GM19455 (cell line): Measurements from ENCODE around the gene GULP1.
A peak's percentile ranks its signal among the peaks of the same experiment; 100 is the strongest.

Source experiments
- ATAC-seq: cut with Tn5 transposase; IDR thresholded peaks from one replicate; pipeline ENCODE4 v1.9.1; 2021; ENCODE audit not compliant: unreplicated experiment

The GULP1 gene

DNA sequence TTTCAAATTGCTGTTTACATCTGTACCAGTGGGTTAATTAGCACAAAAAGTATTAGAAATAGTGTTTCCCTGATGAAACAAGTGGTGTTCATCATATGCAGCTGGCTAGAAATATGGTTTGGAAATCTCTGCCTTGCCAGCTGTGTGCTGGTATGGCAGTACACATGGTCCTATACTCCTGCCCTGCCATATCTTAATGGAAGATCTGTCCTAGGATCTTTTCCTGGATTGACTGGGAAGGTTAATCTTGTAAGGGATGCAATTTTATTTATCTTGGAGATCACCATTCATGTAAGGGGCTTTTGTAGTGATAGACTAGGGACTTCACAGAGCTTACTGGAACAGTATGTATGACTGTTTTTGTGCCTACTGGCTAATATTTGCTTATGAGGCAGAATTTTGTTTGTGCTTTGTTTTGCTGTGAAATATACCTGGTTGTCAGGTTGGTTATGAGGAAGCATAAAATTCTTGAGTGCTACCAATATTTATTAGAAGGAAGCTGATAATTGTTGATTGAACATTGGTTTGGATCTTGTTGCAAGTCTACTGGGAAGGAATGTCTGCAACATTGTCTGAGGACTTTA is 73.5 kb downstream of the GULP1 start:
- no peak for ATAC-seq

DNA sequence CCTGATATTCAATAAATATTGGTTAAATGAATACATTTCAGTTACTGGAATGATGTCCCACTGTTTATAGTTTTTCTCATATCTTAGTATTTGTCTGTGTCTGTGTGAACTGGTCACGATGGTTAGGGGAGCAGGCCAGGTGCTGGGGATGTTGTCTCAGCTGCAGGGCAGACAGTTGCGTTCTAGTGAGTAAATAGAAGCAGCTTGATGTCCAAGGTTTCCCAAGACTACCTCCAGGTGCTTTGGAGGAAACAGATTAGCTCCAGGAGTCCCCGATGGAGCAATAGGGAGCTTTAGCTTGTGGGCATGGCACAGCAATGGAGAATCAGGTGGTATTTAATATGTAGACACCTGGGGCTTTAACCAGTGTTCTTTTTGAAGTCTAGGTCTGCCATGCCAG is 75.5 kb downstream of the GULP1 start:
- ATAC-seq = no peak

DNA sequence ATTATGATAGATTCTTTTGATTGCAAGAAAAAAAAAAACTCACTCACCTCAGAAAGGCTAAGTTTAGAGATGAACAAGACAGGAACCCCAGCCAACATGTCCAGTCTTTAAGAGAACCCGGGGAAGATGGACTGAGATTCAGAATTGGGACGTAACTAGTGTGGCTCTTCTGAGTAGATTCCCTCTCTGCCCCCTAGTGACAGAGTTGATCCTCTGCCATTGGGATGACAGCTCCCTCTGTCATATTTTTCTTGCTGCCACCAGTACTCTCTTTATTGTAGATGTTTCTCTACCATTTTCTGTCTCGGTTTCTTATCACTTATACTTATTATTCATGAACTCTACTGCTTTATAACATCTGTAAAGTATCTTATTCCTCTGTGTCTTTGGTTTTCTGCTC is 77.7 kb downstream of the GULP1 start:
- peak; percentile 72 for ATAC-seq

DNA sequence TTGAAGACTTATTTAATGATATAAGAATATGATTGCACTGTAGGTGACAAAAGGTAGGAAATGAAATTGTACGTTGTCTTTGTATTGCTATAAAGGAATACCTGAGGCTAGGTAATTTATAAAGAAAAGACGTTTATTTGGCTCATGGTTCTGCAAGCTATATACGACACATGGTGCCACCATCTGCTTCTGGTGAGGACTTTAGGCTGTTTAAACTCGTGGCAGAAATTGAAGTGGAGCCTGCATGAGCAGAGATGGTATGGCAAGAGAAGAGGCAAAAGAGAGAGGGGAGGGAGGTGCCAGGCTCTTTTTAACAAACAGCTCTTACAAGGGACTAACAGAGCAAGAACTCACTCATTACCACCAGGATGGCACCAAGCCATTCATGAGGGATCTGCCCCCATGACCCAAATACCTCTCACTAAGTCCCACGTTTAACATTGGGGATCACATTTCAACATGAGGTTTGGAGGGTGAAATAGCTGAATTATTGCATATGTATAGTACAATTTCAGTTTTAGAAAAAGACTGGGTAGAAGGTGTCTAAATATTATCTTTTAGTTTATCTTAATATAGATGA is 86.8 kb downstream of the GULP1 start:
- no peak for ATAC-seq

DNA sequence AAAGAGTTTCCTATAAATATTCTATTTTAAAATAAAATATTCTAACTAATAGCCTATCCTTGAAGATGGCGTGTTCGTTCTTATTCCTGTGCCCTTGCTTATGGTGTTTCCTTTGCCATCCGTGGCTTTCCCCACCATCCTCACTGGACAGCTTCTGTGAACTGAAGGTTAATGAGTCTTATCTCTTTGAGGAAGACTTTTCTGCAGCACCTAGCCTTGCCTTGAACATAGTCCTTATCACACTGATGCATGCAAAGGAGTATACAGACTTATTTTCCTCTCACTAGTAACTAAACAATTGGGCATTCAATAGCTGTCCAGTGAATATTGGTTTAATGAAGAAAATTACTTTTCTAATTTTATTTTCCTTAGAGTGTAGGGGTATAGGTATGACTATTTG is 88.1 kb downstream of the GULP1 start:
- no peak for ATAC-seq

DNA sequence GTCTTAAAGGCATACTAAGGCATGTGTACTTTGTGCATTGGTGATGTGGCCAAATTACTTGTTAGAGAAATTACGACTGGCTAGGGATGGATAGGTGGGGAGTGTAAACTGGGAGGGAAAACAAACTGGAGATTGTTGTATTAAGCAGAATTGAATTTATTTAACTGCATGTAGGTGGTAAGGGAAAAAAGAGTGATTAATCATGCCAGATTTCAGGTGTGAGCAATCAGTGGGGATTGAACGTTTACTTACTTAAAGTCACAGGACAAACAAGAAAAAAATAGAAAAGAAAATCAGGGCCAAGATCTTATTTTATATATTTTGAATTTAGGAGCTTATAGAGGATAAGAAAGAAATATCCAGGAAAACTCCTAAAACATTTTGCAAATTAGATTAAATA is 88.6 kb downstream of the GULP1 start:
- no peak for ATAC-seq

DNA sequence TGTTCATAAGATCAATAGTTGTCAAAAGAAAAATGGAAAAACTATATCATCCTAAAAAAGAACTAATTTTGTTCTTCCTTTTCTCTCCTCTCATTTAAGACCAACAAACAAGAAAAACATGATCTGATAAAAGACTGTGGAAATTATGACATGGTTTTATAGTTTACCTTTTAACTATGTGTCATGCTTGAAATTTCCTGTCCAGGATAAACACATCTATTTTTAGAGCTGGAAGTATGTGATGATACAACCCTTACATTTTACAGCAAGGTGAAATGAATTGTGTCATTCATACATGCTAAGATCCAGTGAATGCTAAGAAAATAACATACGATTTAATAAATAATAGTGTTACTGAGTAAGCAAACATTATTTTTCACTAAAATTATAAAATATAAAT is 89.9 kb downstream of the GULP1 start:
- ATAC-seq = no peak

DNA sequence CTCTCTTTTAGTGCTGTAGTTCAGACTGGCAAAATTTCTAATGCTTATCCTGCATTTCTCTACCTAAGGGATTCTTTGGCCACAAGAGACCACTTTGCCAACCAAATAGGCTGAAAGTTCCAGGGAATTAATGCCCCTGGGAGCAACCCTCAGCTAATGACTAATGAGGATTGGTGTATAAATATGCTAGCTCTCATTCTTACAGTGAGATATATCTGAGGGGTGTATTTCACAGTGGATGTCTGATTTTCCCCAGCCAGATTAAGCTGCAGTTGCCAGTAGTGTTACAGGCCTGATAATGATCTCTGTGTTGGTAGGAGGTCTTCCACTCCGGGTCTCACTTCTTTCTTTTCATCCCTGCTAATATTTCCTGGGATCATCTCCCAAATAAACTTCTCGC is 90.4 kb downstream of the GULP1 start:
- no peak for ATAC-seq

DNA sequence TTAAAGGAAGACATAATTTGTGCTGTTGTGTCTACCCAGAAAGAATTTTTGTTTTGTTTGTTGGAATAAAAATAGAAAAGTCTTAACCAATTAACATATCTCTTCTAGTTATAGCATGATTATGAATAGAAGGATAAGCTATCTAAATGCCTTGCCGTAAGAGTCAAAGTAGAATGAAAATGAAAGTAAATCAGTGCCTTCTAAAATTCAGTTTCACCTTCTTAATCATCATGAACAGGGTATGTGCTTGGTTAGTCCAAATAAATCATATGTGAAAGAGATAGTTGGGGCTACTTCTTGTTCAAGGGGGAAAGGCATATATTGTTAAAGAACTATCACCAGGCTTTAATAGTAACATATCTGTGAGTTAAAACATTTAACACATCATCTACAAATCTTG is 91.5 kb downstream of the GULP1 start:
- ATAC-seq = no peak

DNA sequence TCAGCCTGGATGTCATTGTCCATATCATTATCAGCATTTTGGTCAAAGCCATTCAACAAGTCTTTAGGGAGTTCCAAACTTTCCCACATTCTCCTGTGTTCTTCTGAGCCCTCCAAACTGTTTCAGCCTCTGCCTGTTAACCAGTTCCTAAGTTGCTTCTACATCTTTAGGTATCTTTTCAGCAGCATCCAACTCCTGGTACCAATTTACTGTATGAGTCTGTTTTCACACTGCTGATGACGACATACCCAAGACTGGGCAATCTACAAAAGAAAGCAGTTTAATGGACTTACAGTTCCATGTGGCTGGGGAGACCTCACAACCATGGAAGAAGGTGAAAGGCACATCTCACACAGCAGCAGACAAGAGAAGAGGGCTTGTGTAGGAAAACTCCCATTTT is 94.2 kb downstream of the GULP1 start:
- no peak for ATAC-seq

DNA sequence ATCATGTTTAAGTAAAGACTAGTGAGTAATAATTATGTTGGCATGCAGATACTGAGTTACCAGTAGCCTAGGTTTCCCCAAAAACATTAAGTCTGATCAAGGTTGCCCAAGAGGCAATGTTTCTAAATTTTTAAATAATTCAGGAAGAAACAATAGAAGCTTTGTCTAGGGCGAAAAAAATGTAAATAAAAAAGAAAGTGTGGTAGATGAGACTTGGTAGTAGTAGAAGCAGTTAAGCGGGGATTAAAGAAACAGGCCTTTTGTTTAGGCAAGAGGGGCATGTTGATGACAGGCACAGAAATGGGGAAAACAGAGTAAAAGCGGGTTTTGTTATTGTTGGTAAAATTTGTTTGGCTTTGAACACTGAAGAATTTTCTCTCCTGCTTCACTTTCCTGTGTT is 97.2 kb downstream of the GULP1 start:
- ATAC-seq = no peak

DNA sequence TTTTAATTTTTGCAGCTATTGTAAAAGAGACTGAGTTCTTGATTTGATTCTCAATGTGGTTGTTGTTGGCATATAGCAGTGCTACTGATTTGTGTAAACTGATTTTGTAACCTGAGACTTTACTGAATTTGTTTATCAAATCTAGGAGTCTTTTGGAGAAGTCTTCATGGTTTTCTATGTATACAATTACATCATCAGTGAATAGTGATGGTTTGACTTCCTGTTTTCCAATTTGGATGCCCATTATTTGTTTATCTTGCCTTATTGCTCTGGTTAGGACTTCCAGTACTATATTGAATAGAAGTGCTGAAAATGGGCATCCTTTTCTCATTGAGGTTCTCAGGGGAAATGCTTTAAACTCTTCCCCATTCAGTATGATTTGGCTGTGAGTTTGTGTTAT is 99.7 kb downstream of the GULP1 start:
- no peak for ATAC-seq

DNA sequence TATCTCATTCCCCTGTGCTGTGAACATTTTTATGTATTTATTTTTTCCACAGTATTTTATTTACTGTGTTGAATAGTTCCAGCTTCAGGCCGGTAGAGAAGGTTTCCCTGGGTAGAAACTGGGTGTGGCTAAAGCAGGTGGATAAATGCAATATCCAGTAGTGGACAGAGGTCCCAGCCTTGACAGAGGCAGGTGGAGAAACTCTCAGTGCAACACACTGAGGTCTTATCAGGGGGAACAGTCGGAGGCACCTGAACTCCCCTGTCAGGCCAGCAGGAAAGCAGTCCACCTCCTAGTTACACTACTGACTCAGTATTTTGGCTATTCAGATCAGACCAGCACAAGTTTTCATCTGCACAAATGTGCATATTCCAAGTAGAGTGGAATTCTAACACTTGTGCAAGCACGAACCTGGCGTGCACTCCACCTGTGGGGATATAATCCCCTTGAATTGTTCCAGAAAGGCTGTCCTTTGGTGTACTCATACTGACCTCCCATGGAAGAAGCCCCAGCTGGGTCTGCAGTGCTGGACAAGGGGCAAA is 103.3 kb downstream of the GULP1 start:
- ATAC-seq = no peak

DNA sequence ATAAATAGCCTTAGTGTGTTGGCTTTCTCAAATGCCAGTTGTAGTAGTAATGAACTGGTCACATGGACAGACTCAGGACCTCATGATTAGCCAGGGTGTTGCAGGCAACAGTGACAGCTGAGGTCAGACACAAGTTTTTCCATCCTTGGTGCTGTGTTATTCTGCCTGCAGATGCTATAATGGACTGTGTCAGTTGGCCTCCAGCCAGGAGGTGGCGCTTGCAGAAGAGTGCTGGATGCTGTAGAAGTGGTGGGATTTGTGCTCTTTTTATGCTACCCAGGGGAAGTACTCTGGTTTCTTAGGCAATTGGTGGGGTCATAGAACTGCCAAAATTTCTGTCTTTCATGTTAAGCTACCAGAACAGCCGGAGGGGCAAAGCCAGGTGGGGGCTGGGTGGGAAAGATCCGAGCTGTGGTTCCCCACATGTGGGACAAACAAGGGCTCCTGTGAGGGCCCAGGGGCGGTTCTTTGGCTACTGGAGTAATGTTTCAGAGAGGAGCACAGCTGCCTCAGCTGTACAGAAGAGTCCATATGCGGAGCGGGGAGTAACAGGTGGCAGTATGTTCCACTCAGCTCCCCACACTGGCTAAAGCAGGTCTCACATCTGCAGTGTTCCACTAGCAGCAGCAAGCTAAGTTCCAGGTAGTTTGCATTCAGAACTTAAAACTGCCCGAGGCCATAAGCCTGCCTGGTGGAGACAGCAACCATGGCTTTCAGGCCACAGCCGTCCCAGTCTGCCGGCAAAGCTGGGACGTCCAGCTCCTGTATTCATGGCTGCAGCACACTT is 104.4 kb downstream of the GULP1 start:
- no peak for ATAC-seq

DNA sequence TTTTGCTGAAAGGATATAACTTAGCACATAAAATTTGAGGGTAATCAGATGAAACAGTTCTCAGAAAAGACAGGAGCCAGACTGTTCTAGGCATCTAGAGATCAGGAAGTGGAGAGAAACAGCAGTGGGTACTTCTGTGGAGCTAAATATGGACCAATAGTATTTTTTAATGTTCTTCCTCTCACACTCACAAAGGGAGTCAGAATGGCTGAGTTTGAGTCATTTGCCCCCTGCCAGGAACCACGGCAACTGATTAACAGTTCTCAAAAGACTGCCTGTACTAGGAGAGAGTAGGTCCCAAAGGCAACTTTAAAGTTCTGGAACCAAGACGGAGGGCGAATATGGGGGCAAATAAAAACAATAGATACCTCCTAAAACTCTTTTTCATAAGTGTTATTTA is 107.5 kb downstream of the GULP1 start:
- ATAC-seq = no peak

DNA sequence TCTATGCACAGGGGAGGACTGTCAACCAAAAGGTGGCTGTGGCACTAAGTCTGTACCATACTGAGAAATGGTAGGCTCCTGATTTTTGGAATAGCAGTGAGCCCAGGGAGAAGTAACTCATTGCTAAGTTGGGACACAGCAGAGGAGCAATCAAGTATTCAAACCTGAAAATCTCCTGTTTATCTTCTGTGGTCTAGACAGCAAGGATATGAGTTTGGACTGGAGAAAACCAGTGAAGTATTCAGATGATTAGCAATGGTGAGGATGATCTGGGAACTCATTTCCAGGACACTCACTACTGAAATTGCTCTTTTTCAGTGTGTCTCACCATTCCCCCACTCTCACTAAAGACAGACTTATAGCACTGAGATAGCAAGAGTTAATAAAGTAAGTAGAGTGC is 112.0 kb downstream of the GULP1 start:
- no peak for ATAC-seq

DNA sequence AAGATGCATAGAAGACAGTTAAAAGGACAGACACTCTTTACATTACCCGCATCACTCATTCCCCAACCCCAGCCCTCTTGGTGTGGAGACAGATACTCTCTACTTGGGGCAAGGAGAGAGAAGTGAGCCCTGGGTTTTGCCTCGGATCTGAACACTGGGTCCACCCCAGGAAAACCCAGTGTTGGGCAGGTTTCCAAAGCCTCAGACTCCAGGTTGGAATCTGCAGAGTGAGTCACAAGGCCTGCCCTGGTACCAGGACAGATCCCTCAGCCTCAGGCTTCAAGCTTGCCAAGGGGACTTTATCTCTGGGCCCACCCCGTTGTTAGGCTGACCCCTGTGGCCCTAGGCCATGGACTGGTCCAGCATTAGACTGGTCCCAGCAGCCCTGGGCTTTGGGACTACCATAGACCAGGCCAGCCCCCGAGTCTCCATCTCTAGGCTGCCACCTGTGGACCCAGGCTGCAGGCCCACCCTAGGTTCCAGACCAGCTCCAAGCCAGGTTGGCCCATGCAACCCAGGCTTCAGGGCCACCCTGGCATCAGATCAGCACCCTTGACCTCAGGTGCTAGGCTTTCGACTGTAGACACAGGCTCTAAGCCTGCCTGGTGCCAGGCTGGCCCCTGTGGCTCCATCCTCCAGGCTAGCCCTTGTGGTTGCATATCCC is 112.8 kb downstream of the GULP1 start:
- ATAC-seq = no peak

DNA sequence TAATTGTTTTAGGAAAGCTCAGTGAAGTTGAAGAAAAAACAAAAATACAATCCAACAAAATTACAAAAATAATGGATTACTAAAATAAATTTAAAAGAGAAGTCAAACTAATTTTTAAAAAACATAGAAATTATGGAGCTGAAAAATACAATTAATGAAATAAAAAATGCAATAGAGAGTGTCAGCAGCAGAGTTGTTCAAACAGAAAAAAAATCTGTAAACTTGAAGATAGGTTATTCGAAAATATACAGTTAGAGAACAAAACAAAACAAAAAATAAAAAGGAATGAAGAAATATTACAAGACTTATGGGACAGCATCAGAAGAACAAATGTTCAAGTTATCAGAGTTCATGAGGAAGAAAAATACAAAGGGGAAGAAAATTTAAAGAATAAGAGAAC is 114.7 kb downstream of the GULP1 start:
- no peak for ATAC-seq

DNA sequence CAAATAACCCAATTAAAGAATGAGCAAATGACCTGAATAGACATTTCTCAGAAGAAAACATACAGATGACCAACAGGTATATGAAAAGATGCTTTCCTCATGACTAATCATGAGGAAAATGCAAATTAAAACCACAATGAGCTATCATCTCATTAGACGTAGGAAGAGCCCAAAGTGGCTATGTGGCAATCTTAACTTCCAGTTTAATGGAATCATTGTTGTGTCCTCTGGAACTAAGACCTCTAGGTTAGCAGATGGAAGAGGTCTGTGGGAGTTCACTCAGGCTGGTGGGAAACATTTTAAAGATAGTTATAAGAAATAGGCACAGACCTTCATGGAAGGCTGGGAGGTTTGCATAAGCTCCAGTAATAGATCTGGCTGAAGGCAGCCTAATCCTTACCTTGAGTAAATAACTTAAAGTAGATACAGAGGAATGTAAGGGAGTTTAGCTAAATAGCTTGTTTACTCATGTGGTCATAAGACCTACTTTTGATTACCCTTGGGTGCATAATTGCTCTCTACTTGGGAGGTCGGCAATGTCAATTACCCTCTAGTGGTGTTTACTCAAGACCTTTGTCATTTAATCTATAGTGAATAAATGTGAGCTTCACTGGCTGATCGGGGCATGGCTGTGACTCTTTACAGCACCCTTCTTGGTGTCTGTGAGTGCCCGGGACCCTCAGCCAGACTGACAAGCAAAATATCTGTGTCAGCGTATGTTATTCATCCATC is 119.0 kb downstream of the GULP1 start:
- ATAC-seq = no peak

DNA sequence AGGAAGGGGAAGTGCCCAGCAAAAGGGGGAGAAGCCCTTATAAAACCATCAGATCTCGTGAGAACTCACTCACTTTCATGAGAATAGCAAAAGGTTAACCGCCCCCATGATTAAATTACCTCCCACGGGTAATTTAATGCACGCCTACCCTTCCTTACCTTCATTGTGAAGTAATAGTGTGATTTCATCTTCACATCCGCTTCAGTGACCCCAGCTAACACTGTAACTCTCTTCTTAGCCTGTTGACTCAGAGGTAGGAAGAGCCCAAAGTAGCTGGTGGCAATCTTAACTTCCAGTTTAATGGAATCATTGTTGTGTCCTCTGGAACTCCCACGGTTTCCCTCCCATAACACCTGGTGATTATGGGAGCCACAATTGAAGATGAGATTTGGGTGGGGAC is 120.5 kb downstream of the GULP1 start:
- no peak for ATAC-seq

DNA sequence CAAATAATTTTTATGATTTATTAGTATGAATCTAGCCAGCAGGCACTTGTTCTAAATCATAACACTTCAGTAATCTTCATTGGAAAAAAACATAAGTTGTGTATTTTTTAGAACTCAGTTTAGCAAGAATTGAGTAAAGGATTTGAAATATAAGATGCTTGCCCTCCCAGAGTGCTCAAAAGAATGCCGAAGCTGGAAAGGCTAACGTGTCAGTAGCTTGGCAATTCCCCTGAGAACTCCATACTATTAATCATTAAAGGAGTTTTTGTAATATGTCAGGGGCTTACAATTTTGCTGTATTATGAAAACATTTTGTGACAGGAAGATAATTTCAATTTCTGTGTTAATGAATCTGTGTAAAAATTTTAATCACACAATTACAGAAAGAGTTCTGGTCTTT is 122.7 kb downstream of the GULP1 start:
- ATAC-seq = no peak
